Activated T-cell treated with anti-CD3 and anti-CD28 coated beads for 24 hours (primary cell): ENCODE results near the gene TAS1R3.
"Not testable (repeated sequence)": the region's sequence is repeated elsewhere in the genome, so short reads cannot be mapped to it uniquely, and the experiment has no call there.

ENCODE experiments used
- DNase-seq: peaks from one replicate; pipeline ENCODE4 v3.0.0-alpha.2; 2020; ENCODE audit warnings: low read depth

The TAS1R3 gene

GRCh38 chr1:1354271-1355247 lies 23.5 kb downstream of the TAS1R3 start:
- no peak for DNase-seq

- no peak for DNase-seq
Observed at GRCh38 chr1:1355416-1355815, 24.3 kb downstream of the TAS1R3 start.

- DNase-seq = no peak
Observed at GRCh38 chr1:1356166-1356795, 25.2 kb downstream of the TAS1R3 start.

DNA sequence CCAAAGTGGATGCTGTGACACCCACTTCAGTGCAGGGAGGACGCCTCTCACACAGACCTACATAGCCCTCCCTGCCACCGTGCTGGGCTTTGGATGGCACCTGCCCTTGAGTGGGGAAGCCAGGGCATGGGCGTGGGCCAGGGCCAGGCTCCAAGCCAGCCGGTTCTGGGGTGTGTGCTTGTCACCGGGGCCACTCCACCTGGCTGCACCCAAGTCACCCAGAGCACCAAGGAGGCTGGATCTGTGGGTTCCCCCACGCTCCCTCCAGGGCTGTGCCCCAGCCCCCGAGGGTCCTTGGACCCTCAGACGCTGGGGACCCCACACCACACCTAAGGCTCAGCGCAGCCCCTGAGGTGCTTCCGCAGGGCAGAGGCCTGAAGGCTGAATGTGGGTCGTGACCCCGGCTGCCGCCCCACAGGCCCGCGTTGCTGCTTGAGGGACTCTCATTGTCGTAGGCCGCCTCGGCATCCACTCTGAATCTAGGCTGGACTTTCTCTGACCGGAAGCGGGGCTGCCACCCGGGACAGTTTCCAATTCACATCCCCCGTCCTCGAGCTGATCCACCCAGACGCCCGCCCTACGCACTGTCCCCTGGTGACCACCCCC lies 25.8 kb downstream of the TAS1R3 start:
- no peak for DNase-seq

DNA sequence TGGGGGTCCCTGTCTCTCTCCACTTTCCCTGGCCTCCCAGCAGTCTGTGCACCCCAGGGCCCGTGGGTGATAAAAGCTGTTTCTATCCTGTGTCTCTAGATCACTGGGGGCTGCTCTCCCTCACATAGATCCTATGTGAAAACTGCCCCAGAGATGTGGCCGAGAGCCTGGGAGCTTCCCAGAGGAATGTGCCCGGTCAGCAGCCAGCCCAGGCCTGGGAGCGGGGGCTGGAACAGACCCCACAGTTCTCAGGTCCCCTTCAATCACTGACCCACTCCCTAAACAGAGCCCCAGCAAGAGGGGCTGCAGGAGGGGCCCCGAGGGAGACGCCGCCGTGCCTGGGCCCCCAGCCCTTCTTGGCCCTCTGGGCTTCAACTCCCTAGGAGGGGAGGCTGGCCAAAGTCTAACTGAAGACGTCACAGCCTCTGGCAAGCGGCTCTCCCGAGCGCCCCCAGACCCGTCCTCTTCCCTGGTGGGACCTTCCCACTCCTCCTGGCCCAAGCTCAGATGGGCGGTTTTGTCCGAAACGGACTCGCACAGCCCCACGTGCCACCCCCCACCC lies 26.9 kb downstream of the TAS1R3 start:
- no peak for DNase-seq

GRCh38 chr1:1358433-1359271 lies 27.6 kb downstream of the TAS1R3 start, which contains the start of gene MXRA8:
TSS of gene MXRA8 (minus strand) at chr1:1358555. CDS start at chr1:1358504, 51 bp downstream.
- DNase-seq = no peak

DNA sequence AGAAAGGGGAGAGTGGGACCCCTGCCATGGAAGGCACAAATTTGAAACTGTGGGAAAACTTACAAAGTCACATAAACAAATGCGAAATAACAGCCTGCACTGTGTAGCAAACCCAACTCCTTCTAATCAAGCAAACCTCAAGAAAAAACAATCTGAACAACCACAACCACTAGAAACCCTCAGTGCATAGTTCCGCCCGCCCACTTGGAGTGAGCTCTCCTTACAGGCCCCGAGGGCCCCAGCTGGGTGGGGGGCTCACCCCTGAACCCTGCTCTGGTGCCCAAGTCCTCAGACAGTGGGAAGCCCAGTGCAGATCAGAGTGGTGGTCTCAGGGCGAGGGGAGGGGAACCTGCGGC lies 28.2 kb downstream of the TAS1R3 start:
- DNase-seq = no peak

- no peak for DNase-seq
Observed at GRCh38 chr1:1359664-1360468, 28.8 kb downstream of the TAS1R3 start.

GRCh38 chr1:1360506-1361169 lies 29.6 kb downstream of the TAS1R3 start:
- DNase-seq = no peak

DNA sequence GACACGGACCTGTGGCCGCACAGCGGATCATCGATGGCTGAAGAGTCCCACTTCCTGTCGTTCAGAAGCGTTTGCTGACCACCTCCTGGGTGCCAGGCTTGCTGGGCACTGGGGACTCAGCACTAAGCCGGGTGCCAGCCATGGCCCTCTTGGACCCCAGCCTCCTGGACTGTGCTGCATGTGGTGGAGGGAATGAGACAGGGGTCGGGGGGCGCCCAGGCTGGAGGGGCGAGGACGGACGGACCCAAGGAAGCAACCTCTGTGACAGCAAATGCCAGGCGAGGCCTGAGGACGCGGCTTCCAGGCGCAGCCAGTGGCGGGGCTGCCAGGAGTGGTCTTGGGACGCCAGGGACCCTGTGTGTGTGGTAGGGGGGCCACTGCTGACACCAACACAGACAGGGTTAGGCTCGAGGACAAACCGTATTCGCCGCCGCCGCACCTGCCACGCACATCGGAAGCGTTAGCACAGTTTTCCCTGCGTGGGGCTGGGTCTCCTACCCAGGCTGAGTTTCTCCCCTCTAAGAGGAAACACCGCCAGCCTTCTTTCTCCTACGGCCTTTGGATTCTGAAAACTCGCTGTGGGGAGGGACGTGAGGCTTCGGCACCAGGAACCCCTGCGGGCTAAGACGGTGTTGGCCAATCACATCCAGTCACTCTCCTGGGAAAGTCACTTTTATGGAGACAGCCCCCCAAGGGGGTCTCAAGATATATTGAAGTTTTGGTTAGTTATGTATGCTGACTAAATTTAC lies 30.3 kb downstream of the TAS1R3 start:
- no peak for DNase-seq

- DNase-seq = no peak
Observed at GRCh38 chr1:1361982-1362423, 30.9 kb downstream of the TAS1R3 start.

DNA sequence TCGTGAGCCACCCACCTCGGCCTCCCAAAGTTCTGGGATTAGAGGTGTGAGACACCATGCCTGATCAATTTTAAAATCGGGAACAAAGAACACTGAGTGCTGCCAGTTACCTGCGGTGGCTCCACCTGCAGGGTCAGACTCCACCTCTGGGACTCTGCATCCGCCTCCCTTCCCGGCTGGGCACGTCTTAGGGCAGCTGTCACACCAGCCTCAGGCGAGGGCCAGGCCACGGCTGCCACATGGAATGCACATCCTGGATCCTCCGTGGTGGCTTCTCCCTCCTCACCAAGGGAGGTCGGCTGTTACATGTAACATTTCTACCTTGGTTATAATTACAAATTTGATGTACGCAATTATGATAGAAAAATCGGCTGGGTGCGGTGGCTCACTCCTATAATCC lies 33.2 kb downstream of the TAS1R3 start:
- no peak for DNase-seq

DNA sequence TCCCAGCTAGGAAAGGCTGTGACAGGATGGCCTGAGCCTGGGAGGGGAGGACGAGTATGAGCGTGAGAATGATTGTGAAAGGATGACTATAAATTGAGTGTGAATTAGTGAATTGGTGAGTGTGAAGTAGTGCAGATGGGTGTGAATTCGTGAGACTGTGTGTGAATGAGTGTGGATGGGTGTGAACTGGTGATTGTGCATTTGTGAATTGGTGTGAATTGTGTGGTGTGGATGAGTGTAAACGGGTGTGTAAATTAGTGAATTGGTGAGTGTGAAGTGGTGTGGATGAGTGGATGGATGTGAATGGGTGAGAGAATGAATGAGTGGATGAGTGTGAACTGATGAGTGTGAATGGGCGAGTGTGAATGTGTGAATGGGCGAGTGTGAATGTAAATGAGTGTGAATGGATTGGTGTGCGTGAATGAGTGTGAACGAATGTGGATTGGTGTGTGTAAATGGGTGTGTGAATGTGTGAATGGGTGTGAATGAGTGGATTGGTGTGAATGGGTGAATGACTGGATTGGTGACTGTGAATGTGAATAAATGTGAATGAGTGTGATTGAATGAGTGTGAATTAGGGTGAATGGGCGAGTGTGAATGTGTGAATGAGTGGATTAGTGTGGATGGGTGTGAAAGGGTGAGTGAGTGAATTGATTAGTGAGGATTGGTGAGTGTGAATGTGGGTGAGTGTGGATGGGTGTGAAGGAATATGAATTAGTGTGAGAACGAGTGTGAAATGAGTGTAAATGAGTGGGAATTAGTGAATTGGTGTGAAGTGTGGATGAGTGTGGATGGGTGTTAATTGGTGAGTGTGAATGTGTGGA lies 35.0 kb downstream of the TAS1R3 start:
- no peak for DNase-seq

GRCh38 chr1:1366699-1367066 lies 35.6 kb downstream of the TAS1R3 start:
- no peak for DNase-seq

- DNase-seq = no peak
Observed at GRCh38 chr1:1367315-1367714, 36.2 kb downstream of the TAS1R3 start.

DNA sequence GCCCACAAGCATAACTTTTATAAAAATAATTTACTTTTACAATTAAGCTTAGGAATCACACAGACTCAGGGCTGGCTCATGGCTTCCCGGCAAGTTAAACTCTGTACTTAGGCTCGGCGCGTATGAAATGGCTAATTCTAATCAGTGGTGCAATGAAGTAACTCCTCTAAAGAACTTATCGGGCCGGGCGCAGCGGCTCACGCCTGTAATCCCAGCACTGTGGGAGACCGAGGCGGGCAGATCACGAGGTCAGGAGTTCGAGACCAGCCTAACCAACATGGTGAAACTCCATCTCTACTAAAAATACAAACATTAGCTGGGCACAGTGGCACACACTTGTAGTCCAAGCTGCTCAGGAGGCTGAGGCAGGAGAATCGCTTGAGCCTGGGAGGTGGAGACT lies 39.0 kb downstream of the TAS1R3 start:
- DNase-seq = not testable (repeated sequence)

DNA sequence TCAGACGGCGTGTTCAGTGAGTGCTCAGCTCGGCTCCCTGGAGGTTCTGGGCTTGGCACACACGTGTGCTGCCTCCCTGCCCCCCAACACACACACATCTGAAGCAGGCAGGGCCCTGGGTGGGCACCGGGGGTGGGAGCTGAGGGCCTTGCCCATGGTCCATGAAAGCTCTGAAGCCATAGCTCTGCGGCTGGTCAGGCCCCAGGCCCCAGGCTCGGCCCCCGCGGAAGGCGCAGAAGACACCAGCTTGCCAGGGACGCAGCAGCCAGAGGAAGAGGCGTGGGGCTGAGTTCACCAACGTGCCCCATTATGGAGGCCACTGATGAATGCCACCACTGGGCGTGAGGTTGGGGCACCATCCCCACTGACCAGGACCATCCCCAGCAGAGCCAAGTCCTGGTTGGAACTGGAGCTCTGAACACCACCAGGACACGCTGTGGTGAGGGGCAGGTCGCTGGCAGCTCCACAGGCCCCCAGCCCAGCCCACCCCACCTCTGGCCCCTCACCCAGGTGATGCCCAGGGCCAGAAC lies 39.8 kb downstream of the TAS1R3 start:
- no peak for DNase-seq

DNA sequence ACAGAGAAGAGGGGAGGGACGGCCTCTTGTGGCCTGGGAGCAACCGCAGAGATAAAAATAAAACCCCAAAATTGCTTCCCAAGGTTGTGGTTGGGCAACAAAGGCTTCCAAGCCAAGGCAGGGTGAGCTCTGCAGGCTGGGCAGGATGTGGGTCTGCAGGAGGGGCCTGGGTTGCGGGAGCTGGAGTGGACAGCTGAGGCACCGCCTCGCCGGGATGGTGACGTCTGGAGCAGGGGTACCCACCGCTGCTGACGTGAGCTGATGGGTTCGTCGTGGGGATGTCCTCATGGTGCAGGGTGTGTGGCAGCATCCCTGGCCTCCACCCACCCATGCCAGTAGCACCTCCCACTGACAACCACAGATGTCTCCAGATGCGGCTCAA lies 40.3 kb downstream of the TAS1R3 start:
- no peak for DNase-seq
